ENCODE measurements around the gene COL19A1.
A peak's percentile ranks its signal among the peaks of the same experiment; 100 is the strongest.
"Not testable (repeated sequence)": the region's sequence is repeated elsewhere in the genome, so short reads cannot be mapped to it uniquely, and the experiment has no call there.

The COL19A1 gene

DNA sequence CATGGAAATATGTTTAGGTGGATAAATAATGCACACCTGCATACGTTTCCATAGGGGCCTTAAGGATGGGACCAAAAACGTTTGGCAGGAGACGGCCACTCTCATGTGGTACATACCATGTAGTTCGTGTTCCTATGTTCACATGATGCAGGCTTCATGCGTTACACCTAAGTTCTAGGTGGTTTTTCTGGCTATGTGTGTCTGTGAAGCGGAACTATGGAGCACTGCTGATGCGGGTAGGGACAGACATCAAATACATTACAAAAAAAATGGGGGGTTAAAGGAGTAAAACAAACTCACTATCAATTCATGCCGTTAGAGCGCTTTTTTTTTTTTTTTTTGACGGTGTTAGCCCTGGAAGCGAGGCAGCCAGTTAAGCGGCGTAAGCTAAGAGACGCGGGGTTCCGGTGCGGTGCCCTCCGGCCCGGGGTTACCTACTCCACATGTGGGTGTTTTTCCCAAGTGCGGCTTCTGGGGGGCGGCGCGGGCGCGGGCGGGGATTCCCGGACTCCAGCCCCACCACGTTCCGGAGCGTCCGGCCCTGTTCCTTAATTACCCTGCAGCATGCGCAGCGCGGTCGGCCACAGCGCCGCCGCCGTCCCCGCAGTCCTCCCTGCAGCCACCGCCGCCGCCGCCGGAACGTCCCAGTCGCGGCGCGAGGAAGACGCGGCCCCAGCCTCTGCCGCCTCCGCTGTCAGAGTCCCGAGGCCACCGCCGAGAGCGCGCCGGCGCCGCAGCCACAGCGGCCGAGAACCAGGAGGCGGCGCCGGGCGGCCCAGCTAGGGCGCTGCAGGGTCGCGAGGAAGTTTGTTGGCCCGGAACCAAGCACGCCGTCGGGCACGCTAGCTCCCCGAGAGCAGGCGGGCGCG lies 648 bp downstream of the COL19A1 start:
- peak; percentile 17 for DNase-seq (ENCODE audit: low spot score)

DNA sequence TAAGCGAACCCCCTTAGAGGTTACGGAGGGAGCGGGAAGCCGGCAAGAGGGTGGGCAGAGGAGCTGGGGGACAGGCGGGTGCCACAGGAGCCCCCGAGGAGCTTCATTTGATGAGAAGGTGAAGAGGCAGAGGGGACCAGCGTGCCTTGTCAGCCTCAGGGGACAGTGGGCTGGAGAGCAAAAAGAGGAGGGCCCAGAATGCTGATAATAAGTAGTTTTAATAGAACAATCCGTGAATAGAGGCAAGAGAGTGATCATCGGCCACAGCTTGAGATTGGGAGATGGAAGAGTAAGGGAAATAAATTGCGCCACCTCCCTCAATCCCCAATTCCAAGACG lies 1.3 kb downstream of the COL19A1 start:
- no peak for DNase-seq (ENCODE audit: low spot score)

DNA sequence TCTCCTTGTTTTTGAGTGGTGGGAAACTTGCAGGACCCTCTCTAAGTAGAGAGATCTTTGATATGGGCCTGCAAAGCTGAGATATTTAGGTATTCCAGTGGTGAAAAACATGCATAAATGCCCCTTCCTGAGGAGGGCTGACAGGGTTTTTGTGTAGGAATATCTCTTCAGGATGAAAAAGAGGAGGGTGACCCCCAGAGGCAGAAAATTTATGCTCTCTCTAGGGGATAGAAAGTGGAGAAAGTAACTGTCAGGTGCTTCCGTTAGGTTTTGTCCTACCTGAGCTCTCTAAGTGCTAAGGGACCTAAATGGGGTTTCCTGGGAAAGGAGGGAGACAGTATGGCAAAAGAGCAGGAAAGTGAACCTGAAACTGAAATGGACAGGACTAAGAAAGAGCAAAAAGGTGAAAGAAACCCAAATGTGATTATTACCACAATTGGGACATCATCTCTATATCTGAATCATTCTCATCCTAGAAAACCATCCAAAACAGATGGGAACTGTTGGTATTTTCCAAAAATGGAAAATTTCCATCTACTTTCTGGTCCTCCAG lies 2.0 kb downstream of the COL19A1 start:
- no peak for DNase-seq (ENCODE audit: low spot score)

DNA sequence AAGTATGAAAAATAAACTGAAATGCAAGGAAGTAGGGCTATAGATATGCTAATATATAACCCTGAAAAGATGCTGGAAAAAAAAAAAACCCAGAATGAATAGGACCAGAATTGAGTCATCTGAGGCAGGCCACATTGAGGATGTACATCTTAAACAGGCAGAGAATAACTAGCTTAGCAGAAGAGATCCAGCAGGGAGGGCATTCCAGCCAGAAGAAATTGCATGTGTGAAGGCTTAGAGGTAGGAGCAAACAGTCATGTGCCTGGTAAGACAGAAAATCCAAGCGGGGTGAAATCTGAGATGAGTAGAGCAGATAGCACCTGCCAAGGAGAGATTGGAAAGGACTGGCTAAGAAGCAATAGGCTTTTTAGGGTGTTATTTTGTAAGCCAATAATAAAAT lies 2.6 kb downstream of the COL19A1 start:
- DNase-seq (ENCODE audit: low spot score): no peak

DNA sequence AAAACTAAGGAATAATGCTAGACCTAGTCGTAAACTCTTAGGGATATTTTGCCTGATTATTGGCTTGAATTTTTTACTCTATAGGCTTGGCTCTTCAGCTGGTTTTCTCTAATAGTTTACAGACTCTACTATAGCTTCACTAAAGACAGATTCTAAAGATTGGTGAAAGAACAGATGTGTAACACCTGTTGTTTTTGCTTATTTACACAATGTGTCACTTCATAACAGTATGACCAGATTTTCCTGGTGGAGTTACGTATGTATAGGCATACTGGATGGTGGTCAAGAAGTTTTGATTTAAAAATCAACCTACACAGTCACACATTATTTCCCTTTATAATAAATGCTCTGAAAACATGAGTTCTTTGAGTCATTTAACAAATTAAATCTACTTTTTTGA lies 4.8 kb downstream of the COL19A1 start:
- DNase-seq (ENCODE audit: low spot score): no peak

DNA sequence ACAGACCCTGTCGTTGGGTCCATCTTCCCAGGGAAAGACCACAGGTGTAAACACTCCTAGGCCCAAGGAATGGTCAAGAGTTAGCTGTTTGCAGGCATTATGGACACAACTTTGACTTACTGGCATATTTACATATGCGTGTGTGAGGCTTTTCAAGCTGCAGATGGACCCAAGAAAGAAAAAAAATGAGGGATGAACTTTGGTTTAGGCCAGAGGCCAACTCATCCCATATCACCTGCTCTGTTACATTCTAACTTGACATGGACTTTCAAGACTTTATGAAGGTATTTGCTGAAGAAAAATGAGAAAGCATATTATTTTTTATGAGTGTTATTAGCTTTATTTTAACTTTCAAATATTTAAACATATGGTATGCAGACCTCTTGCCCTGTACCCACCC lies 6.9 kb downstream of the COL19A1 start:
- no peak for DNase-seq (ENCODE audit: low spot score)

DNA sequence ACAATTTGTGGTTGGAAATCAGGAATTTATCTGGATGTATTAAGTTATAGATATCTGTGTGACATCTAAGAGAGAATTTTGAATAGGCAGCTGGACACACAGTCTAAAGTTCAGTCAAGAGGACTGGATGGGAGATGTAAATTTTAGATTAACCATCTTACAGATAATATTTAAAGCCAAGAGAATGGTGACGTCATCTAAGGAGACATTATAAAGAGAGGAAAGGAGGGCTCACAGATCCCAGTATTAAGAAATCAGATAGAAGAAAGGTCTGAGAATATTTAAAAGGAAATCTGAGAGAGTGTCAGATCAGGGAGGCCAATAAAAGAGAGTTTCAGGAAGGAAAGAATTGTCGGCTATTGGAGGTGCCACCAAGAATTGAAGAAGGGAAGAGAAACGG lies 9.4 kb downstream of the COL19A1 start:
- DNase-seq (ENCODE audit: low spot score): no peak

DNA sequence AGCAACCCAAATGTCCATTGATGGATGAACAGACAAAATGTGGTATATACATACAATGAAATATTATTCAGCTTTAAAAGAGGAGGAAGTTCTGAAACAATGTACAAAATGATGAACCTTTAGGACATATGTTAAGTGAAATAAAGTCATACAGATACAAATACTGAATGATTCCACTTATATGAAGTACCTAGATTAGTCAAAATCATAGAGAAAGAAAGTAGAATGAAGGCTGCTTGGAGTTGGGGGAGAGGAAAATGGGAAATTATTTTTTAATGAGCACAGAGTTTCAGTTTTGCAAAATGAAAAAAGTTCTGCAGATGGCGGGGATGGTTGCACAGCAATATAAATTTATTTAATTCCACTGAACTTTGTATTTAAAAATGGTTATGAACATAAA lies 12.4 kb downstream of the COL19A1 start:
- DNase-seq (ENCODE audit: low spot score): no peak

DNA sequence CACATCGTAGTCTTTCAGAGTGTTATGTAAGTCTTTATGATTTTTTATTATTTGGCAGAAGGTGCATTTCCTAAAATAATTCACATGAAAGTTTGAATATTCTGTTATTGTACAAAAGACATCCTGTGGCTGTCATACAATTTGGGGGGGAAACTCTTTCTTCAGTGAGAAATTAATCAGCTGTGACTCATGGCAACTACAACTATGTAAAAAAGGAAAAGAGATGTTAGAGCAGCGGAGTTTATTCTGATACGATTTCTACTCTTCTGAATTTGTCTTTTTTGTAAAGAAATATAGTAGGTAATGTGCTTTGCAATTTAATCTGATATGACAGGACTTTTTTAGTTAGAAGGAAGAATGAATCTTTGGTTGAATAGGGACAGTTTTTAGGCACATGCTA lies 14.2 kb downstream of the COL19A1 start:
- no peak for DNase-seq (ENCODE audit: low spot score)

DNA sequence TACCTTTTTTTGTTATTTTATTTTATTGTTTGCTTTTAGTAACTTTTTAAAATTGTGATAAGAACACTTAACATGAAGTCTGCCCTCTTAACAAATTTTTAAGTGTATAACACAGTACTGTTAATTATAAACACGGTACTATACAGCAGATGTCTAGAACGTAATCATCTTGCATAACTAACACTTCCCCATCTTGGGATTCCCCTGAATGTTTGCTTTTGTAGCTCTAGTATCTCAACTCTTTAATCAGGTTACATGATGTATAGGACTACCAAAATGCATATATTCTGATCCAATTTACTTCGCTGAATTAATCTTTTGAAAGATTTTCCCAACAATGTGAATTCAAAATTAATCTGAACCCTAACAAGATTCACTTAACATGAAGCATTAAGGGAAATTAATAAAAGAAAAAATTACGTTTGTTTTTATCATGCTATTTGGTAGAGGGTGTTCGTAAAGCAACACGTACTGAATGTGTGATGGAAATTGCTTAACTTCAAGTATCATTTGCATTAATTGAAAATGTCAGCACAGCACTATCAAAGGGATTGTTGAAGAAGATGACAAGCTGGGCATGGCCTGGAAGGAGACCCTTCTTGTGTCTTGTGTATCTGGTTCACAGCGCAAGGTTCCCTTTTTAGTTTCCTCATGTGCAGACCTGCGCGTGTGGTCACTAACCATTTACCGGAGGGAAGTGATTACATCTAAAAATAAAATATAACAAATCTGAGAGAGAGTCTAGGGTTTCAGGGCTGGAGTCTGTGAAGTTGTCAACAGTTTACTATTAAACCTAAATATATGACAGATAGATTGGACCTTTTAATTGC lies 15.2 kb downstream of the COL19A1 start:
- no peak for DNase-seq (ENCODE audit: low spot score)

DNA sequence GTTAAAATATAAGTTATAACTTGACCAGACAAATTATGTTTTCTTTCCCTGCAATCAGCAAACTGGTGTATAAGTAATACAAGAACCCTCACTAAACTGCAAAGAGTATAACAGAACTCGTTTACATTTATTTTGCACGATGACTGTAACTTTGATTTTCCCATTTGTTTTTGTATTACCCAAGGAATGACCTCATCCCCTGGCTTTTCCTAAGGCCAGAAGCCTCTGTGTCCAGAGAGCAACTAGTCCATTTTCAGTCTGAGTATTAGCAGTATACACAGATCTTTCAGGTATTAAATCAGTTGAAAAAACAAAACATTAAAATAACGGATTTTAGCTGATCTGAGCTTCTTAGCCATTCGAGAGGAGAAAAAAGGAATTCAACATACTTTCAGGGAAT lies 17.2 kb downstream of the COL19A1 start:
- no peak for DNase-seq (ENCODE audit: low spot score)

DNA sequence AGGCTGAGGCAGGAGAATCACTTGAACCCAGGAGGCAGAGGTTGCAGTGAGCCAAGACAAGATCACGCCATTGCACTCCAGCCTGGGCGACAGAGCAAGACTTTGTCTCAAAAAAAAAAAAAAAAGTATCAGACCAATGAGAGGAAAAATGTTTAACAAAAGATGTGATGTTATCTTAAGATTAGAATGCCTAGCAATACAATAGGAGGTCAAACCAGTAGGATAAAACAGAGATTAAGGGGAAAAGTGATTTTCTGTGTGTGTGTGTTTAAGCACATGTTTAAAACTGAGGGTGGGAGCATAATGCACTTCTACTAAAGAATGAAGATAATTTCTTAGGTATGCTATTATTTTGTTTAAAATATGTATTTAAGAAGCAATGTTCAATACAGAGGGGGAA lies 17.9 kb downstream of the COL19A1 start:
- DNase-seq (ENCODE audit: low spot score): no peak

DNA sequence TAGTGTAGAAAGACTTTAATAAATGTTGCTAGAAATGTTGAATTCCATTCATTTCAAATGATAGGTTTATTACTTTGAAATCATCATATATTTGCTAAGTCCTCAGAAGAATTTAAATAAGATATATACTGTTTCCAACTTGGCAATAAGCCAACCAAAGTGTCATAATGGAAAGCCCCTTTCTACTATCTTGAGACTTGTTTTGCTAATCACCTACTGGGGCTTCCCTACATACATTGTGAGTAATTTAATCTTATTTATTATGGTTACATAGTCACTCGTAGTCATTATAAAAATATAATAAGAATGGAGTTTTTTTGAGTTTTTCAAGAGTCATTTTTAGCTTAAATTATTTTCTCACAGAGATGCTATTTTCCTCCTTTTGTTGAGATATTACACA lies 20.7 kb downstream of the COL19A1 start:
- DNase-seq (ENCODE audit: low spot score): no peak

DNA sequence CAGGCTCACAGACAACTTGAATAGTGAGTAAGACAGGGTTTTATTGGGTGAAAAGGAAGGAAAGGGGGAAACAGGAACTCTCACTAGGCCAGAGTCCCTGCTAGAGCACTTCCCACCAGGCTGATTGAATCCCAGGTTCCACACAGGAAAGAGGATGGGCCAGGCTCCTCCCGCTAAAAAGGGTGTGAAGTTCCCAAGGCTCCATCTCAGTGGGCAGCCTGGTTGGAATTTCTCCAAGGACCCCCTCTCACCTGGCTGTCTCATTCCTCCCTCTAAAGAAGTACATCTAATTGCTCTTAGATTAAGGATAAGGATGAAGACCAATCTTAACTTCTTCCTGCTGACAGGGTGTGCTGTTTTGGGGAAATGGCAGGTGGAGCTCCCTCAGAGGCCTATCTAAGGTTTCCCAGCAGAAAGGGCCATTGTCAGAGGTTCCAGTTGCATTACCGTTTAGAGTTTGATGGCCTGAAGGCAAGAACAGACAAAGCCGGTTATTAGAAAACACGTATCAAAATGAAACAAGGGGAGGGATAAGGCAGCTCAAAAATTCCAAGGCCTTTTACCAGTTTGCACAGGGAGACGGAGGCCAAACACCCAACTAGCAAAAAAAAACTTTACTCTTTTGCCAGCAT lies 21.5 kb downstream of the COL19A1 start:
- no peak for DNase-seq (ENCODE audit: low spot score)

DNA sequence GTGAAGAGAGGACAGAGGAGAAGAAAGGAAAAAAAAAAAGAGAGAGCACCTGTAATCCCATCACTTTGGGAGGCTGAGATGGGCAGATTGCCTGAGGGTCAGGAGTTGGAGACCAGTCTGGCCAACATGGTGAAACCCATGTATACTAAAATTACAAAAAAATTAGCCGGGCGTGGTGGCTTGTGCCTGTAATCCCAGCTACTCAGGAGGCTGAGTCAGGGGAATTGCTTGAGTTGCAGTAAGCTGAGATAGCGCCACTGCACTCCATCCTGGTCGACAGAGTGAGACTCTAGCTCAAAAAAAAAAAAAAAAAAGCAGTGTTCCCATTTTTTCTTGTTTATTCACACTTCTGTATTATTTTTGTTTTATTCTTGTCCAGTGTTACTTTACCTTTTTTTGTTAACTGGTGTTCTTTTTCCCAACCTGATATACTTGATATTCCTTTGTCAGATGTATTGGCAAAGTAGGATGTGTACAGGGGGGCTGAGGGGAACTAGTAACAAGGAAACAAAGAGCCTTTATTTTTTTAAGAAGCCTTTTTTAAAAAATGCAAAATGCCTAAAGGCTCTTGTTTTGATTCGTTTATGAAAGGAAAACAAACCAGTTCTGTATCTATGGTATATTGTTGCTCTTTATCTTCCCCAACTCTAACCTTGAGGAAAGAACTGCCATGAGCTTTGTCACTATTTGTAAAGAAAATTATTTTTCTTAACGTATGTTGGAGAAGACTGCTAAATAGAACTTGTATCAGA lies 22.3 kb downstream of the COL19A1 start:
- DNase-seq (ENCODE audit: low spot score): no peak

DNA sequence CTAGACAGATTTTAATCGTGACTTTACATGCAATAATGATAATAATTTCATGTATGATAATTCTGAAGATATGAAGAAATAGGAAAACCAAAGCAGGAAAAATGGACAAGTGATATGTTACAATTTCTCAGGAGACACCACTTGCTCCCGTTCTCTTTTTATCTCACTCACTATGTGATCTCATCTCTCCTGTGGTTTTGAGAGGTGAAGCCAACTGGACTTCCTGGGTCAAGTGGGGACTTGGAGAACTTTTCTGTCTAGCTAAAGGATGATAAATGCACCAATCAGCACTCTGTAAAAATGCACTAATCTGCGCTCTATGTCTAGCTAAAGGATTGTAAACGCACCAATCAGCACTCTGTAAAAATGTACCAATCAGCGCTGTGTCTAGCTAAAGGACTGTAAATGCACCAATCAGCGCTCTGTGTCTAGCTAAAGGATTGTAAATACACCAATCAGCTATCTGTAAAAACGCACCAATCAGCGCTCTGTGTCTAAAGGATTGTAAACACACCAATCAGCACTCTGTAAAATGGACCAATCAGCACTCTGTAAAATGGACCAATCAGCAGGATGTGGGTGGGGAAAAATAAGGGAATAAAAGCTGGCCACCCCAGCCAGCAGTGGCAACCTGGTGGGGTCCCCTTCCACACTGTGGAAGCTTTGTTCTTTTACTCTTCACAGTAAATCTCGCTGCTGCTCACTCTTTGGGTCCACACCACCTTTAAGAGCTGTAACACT lies 23.0 kb downstream of the COL19A1 start:
- not testable (repeated sequence) for DNase-seq (ENCODE audit: low spot score)

DNA sequence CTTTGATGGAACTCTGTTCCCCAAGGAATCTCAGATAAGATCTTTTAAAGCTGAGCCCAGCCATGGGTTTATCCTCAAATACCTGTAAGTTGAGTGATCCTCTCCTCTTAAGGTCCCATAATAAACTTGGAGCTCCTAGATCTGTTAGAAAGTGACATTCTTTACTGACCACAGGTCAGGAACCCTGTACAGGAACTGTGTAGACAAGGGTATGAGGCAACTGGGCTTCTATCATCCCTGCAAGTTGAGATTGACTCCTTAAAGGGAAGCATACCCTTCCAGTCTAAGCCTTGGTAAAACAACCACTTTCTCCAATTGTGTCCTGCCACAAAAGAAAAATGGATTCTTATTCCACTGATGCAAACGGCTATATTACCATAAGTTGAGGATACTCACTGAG lies 26.2 kb downstream of the COL19A1 start:
- not testable (repeated sequence) for DNase-seq (ENCODE audit: low spot score)

DNA sequence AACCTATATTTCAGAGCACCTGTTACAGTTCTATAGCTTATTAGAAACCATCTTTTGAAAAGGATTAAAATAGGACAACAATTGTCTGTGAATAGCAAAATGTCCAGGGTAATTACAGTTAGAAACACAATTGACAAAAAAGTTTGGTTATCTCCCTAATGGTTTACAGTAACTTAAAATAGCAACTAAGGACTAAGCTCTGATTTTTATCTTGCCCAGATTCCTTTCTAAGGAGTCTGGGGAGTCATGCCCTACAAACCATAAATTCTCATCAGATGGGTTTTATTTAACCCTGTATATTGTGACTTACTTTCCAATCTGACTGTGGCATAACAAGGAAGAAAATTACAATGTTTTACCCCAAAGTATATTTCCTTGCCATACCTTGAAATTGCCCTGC lies 26.9 kb downstream of the COL19A1 start:
- not testable (repeated sequence) for DNase-seq (ENCODE audit: low spot score)

DNA sequence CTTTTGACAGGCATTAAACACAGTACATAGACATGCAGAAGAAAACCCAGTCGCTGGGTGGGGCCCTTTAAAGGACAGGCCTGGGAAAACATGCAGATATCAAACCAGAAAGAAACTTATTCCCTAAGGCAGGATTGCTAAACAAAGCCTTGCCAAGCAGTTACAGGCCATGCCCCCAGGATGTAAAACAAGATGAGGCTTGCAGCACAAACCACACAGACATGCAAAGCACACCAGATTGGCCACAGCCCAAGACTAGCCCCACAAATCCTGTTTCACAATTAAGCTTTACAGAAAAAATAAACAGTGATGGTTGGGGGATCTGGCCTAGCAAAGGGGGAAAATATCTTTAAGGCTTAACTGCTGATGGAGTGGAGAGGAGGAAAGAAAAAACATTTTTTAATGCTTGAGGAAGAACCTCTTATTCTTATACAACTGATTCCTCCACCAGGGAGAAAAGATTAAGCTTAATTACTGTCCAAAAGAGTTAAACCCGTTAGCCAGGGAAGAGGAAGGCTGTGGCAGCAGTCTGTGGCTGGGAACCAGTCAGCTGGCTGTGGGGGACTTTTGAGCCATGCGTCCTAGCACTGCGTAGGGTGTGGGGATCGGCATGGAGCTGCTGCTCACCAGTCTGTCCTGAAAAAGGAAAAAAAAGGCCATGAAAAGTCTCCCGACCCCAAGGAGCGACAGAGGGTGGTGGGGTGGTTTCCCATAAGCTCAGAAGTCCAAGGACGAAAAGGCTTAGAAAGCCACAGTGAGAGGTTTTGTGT lies 28.4 kb downstream of the COL19A1 start:
- DNase-seq (ENCODE audit: low spot score): no peak

DNA sequence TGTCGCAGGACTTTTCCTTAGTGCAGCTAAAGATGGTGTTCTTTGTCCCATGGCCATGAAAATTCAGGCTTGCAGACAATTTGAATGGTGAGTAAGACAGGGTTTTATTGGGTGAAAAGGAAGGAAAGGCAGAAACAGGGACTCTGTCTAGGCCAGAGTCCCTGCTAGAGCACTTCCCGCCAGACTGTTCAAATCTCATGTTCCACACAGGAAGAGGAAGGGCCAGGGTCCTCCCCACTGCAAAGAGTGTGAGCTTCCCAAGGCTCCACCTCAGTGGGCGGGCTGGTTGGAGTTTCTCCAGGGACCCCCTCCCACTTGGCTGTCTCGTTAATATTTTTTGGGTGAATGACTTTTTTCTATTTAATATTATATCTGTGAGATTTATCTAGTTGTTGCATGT lies 29.0 kb downstream of the COL19A1 start:
- DNase-seq (ENCODE audit: low spot score): no peak
